Mesendoderm (in vitro differentiated cells): ENCODE results near the gene S100P.

Experiments used
- DNase-seq: peaks from one replicate; pipeline ENCODE4 v3.0.0; 2013
- H2AK5ac ChIP-seq: 2 replicates; pipeline ENCODE4 v1.6.1; 2013; ENCODE audit warnings: low read length, inconsistent platforms
- H2BK120ac ChIP-seq: 2 replicates; pipeline ENCODE4 v1.6.1; 2013; ENCODE audit warnings: low read depth, mild to moderate bottlenecking, low read length, moderate library complexity, mixed read lengths
- H2BK15ac ChIP-seq: replicated peaks from 2 replicates; pipeline ENCODE4 v1.6.1; 2013; ENCODE audit warnings: low read depth, mild to moderate bottlenecking, moderate library complexity
- H2BK5ac ChIP-seq: 2 replicates; pipeline ENCODE4 v1.6.1; 2013; ENCODE audit warnings: low read length, inconsistent platforms
- H3K18ac ChIP-seq: 2 replicates; pipeline ENCODE4 v1.6.1; 2013; ENCODE audit warnings: mild to moderate bottlenecking, low read length, mixed read lengths
- H3K23ac ChIP-seq: one replicate; pipeline ENCODE4 v1.6.1; 2013; ENCODE audit warnings: low read length
- H3K27ac ChIP-seq: 2 replicates; pipeline ENCODE4 v1.5.1; 2013; ENCODE audit warnings: low read depth, mild to moderate bottlenecking, inconsistent platforms, low read length, moderate library complexity
- H3K27me3 ChIP-seq: 2 replicates; pipeline ENCODE4 v1.6.1; 2013; ENCODE audit warnings: low read length, control low read depth, mild to moderate bottlenecking, inconsistent platforms; ENCODE audit not compliant: insufficient read depth, poor library complexity
- H3K36me3 ChIP-seq: 2 replicates; pipeline ENCODE4 v1.6.1; 2013; ENCODE audit warnings: low read length, inconsistent platforms; ENCODE audit not compliant: control insufficient read depth, insufficient read depth
- H3K4ac ChIP-seq: one replicate; pipeline ENCODE4 v1.6.1; 2013; ENCODE audit warnings: low read depth, mild to moderate bottlenecking, low read length, moderate library complexity
- H3K4me1 ChIP-seq: 2 replicates; pipeline ENCODE4 v1.6.1; 2013; ENCODE audit warnings: low read depth, low read length, inconsistent platforms; ENCODE audit not compliant: control insufficient read depth
- H3K4me2 ChIP-seq: 2 replicates; pipeline ENCODE4 v1.6.1; 2013; ENCODE audit warnings: low read length
- H3K4me3 ChIP-seq: 2 replicates; pipeline ENCODE4 v1.5.1; 2013; ENCODE audit warnings: mild to moderate bottlenecking, low read length
- H3K56ac ChIP-seq: one replicate; pipeline ENCODE4 v1.6.1; 2013; ENCODE audit warnings: low read length
- H3K79me1 ChIP-seq: 2 replicates; pipeline ENCODE4 v1.6.1; 2013; ENCODE audit warnings: low read length, inconsistent platforms
- H3K79me2 ChIP-seq: 2 replicates; pipeline ENCODE4 v1.6.1; 2013; ENCODE audit warnings: mild to moderate bottlenecking, low read length; ENCODE audit not compliant: control insufficient read depth, insufficient read depth
- H3K9ac ChIP-seq: 2 replicates; pipeline ENCODE4 v1.6.1; 2013; ENCODE audit warnings: low read length, inconsistent platforms
- H4K5ac ChIP-seq: one replicate; pipeline ENCODE4 v1.6.1; 2013; ENCODE audit warnings: low read length
- H4K8ac ChIP-seq: one replicate; pipeline ENCODE4 v1.6.1; 2013; ENCODE audit warnings: low read depth, mild to moderate bottlenecking, control low read depth, low read length, moderate library complexity
- WGBS: extraction: QIAGEN DNeasy Blood & Tissue Kit; methylation state at CpG from one replicate; pipeline ENCODE4 v1.1.7; 2013; ENCODE audit warnings: low lambda C conversion rate, missing lambda C conversion rate; ENCODE audit not compliant: insufficient coverage; ENCODE audit errors: extremely low coverage; 5-methylcytosine and 5-hydroxymethylcytosine counted together

S100P gene

GRCh38 chr4:6718932-6719610 lies 25.4 kb downstream of the S100P start:
- Histone ChIP-seq H2BK15ac (no peak overlapping the region), H3K18ac (no peak overlapping the region), H3K27ac (no peak overlapping the region), H2BK5ac (no peak overlapping the region), H3K4me2 (no peak overlapping the region), H3K36me3 (no peaks in the 10 kb centered on the region), H3K27me3 (no peaks in the 10 kb centered on the region), H4K8ac (no peak overlapping the region), H3K4me3 (no peak overlapping the region), H3K79me2 (peaks cover 9% of the 10 kb centered on the region), H2AK5ac (no peak overlapping the region), H3K23ac (no peak overlapping the region), H3K79me1 (peaks cover 7% of the 10 kb centered on the region), H3K9ac (no peak overlapping the region), H3K56ac (no peak overlapping the region), H3K4me1 (no peaks in the 10 kb centered on the region), H2BK120ac (no peak overlapping the region), H4K5ac (no peak overlapping the region), H3K4ac (no peak overlapping the region)
- no CpG with 5 or more reads among the region's 7 CpGs for WGBS
- DNase-seq: no peak

GRCh38 chr4:6719611-6720179 lies 26.0 kb downstream of the S100P start:
- Histone ChIP-seq H4K8ac (no peak overlapping the region), H3K4me3 (no peak overlapping the region), H4K5ac (no peak overlapping the region), H3K9ac (no peak overlapping the region), H3K4ac (no peak overlapping the region), H3K4me1 (no peaks in the 10 kb centered on the region), H2BK5ac (no peak overlapping the region), H3K79me1 (peaks cover 7% of the 10 kb centered on the region), H3K79me2 (peaks cover 9% of the 10 kb centered on the region), H3K4me2 (no peak overlapping the region), H3K36me3 (no peaks in the 10 kb centered on the region), H3K18ac (no peak overlapping the region), H3K27me3 (no peaks in the 10 kb centered on the region), H2AK5ac (no peak overlapping the region), H2BK120ac (no peak overlapping the region), H3K27ac (no peak overlapping the region), H3K23ac (no peak overlapping the region), H2BK15ac (no peak overlapping the region), H3K56ac (no peak overlapping the region)
- no peak for DNase-seq
- no CpG with 5 or more reads among the region's 8 CpGs for WGBS

GRCh38 chr4:6720202-6720699 lies 26.6 kb downstream of the S100P start:
- no peak overlapping the region for H2AK5ac ChIP-seq
- H3K9ac ChIP-seq: no peak overlapping the region
- H3K79me2 ChIP-seq: peaks cover 9% of the 10 kb centered on the region
- H3K56ac ChIP-seq: no peak overlapping the region
- H3K79me1 ChIP-seq: peaks cover 7% of the 10 kb centered on the region
- H3K18ac ChIP-seq: no peak overlapping the region
- no peaks in the 10 kb centered on the region for H3K27me3 ChIP-seq
- no peak overlapping the region for H2BK5ac ChIP-seq
- H2BK15ac ChIP-seq: no peak overlapping the region
- H4K8ac ChIP-seq: no peak overlapping the region
- no peak overlapping the region for H2BK120ac ChIP-seq
- DNase-seq: peak; percentile 73
- no peak overlapping the region for H3K23ac ChIP-seq
- H3K27ac ChIP-seq: no peak overlapping the region
- H3K36me3 ChIP-seq: no peaks in the 10 kb centered on the region
- H3K4ac ChIP-seq: no peak overlapping the region
- H3K4me3 ChIP-seq: no peak overlapping the region
- H4K5ac ChIP-seq: no peak overlapping the region
- no peak overlapping the region for H3K4me2 ChIP-seq
- WGBS: no CpG with 5 or more reads among the region's 14 CpGs
- H3K4me1 ChIP-seq: no peaks in the 10 kb centered on the region

- no peak overlapping the region for H3K23ac ChIP-seq
- H3K18ac ChIP-seq: no peak overlapping the region
- H2BK15ac ChIP-seq: no peak overlapping the region
- no peak overlapping the region for H3K9ac ChIP-seq
- no peak overlapping the region for H4K5ac ChIP-seq
- WGBS: no CpG with 5 or more reads among the region's 10 CpGs
- H3K27ac ChIP-seq: no peak overlapping the region
- H3K36me3 ChIP-seq: no peaks in the 10 kb centered on the region
- no peak overlapping the region for H3K56ac ChIP-seq
- H4K8ac ChIP-seq: no peak overlapping the region
- H3K79me1 ChIP-seq: peaks cover 7% of the 10 kb centered on the region
- H3K79me2 ChIP-seq: peaks cover 9% of the 10 kb centered on the region
- H2AK5ac ChIP-seq: no peak overlapping the region
- H3K4me1 ChIP-seq: no peaks in the 10 kb centered on the region
- no peak for DNase-seq
- H3K4me2 ChIP-seq: no peak overlapping the region
- H2BK120ac ChIP-seq: no peak overlapping the region
- H3K4me3 ChIP-seq: no peak overlapping the region
- H3K4ac ChIP-seq: no peak overlapping the region
- H3K27me3 ChIP-seq: no peaks in the 10 kb centered on the region
- no peak overlapping the region for H2BK5ac ChIP-seq
These were observed 27.4 kb downstream of the S100P start for GRCh38 chr4:6721121-6721520.

- Histone ChIP-seq H4K8ac (no peak overlapping the region), H4K5ac (no peak overlapping the region), H3K56ac (no peak overlapping the region), H3K4me3 (no peak overlapping the region), H3K23ac (no peak overlapping the region), H3K27ac (no peak overlapping the region), H3K36me3 (no peaks in the 10 kb centered on the region), H2BK120ac (no peak overlapping the region), H3K4ac (no peak overlapping the region), H2BK5ac (no peak overlapping the region), H3K18ac (no peak overlapping the region), H2BK15ac (no peak overlapping the region), H3K4me2 (no peak overlapping the region), H3K27me3 (no peaks in the 10 kb centered on the region), H3K79me2 (no peaks in the 10 kb centered on the region), H3K4me1 (no peaks in the 10 kb centered on the region), H3K79me1 (peaks cover 2% of the 10 kb centered on the region), H2AK5ac (no peak overlapping the region), H3K9ac (no peak overlapping the region)
- WGBS: no CpG with 5 or more reads among the region's 12 CpGs
- DNase-seq: no peak
These were observed 29.2 kb downstream of the S100P start for GRCh38 chr4:6722891-6723290.
